Stimulated activated CD8-positive, alpha-beta memory T cell treated with anti-CD3 and anti-CD28 coated beads, Interleukin-7, amount 100 ng/mL, for 48 hours (primary cell): ENCODE results near the gene VAT1L.

Experiments used
- DNase-seq, 2 donors: peaks; one replicate each; pipeline ENCODE4 v3.0.0-alpha.2; 2020; ENCODE audit warnings: low read depth in 1 of 2; ENCODE audit errors: extremely low read depth in 1 of 2

The VAT1L gene

DNA sequence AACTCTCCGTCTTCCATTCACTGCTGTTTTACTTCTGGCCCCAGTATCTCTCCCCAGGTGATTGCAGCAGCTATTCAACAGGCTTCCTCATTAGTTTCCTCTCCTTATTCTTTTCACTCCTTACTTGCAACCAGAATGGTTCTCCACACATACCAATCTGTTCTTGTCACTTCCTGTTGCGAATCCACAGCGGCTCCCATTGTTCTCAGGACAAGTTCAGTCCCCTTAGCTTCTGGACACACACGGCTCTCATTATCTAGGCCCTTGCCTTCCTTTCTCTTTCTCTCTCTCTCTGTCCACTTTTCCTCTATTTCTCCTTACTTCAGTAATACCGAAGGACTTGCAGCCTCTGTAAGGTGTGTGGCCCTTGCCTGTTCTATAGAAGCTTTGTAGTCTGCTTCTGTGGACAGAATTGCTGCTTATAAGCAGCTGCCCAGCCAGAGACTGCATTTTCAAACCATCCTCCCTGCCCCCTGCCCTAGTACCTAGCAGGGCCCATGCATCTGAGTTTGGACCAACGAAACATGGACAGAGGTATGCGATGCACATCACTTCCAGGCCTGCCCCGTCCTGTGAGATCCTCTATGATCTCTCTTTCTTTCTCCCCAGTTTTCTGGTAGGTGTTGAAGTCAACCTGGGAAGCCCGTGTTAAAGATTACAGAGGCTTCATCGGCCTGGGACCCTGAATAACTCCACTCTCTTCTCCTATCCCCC is 45.7 kb downstream of the VAT1L start:
- no peak for DNase-seq

DNA sequence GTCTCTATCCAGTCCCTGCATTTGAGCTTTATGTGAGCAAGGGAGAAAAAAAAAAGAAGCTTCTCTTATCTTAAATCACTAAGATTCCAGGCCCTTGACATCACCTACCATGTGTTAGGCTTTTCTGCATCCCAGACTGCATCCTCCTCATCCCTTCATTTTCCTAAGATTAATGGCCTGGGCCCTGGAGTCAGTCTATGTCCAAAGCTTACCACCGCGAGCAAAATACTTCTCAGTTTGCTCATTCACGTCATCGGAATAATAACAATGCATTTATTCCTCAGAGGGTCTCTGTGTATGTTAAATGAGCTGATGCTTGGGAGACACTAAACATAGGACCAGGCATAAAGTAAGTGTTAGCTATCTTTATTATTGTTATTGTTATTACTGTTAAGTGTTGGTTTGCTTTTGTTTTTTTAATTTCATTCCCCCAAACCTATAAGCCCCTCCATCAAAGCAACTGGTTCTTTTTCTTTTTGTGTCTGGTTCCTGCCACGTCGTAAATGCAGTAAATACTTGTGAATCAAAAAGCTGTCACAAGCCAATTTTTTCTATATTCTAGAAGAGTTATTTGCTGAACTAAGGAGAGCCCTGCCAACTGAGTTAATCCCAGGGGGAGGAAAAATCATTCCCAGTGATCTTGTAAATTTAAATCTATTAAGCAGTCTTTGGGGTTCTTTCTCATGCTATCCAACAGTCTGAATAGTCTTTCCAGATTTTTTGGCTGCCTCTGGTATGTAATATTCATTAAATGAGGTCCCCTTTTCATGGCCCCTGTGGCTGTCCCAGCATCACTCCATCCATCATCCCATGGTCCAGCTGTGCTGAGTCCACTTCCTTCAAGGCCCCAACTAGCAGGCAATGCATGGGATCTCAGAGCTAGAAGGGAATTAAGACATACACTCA is 46.5 kb downstream of the VAT1L start:
- DNase-seq: no peak

DNA sequence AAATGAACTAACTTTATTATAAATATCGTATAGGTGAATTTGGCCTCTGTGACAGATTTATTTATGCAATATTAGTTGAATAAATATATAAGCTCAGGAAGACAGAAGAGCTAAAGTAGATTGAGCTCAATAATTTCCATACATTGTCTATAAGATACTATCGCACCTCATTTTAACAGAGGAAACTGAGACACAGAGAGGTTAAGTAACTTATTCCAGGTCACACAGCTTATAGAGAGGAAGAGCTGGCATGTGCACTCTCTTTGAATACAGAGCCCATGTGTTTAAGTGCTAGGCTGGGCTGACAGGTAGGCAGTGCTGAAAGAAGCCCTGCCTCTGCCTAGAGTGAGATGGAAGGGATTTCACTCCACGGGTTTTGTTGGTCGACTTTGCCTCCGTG is 48.4 kb downstream of the VAT1L start:
- DNase-seq: no peak

DNA sequence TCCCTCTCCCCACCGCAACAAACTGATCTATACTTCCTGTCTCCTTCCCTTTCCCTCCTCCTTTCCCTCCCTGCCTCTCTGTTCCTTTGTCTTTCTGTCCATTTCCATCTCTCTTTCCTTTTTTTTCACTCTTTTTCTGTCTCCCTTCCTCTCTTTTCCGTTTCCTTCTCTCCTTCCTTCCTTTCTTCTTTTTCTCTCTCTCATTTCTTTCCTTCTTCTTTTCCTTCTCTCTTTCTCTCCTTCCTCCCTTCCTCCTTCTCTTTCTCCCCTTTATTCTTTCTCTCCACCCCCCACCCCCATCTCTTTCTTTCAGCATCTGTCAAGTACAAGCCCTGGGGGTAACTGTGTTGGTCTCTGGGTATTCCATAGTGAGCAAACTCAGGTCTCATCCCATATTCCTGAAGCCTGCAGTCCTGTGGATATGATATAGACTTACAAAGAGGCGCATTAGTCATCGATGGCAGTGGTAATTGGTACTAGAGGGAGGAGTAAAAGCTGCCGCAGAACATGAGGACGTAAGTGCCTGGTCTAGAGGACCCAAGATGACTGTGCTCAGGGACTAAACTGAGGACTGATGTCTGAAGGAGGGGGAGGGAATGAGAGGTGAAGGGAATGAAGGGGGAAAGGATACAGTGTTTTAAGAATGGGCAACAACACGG is 50.4 kb downstream of the VAT1L start:
- no peak for DNase-seq

DNA sequence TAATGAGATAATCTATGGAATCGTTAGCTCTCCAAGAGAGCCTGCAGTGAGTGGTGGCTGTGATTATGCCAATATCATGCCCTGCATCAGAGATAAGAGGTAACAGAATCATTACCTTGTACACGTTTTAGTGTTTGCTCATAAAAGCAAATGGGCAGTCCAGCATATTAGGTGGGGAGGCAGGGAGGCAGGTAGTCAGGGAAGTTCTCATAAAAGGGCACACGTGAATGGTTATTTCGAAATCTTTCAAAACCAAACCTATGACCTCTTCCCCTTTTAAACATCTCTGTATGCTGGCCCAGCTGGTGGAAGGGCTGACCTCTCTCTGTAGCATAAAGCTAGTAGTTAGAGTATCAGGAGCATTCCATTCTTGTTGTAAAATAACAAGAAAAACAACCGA is 51.7 kb downstream of the VAT1L start:
- DNase-seq: no peak

DNA sequence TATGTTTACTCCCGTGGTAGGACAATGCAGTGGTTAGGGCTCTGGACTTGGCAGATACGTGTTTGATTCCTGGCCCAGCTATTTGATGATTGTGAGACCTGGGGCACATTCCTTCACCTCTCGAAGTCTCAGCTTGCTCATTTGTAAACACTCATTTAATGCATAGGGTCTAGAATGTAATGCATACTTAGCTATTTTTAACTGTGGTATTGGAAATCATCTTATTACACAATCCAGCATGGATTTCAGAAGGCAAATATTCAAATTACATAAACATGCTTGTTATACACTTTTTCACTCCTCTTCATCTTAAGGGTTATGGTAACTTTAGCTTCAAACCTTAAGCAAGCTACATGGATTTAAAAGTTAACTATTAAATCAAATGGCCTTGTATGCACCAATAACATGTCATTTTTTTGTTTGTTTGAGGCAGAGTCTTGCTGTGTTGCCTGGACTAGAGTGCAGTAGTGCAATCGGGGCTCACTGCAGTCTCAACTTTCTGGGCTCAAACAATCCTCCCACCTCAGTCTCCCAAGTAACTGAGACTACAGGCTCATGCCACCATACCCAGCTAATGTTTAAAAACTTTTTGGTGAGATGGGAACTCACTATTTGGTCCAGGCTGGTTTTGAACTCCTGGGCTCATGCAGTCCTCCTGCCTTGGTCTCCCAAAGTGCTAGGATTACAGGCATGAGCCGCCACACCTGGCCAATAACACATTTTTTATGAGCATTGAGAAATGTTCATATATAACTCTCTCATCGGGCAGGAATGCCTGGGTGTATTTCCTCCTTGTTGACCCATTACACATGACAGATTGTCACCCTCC is 52.5 kb downstream of the VAT1L start:
- DNase-seq: no peak

DNA sequence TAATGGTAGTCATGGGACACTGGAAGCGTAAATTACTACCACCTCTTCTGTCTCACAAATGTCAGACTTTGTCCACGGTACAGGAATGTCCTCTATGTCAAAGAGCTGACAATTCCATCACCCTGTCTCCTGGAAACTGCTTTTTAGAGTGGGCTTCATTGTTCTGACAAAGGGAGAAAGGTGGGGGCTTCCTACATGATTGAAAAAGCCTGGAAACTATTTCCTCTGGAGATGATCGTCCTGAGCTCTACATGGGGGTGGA is 53.1 kb downstream of the VAT1L start:
- no peak for DNase-seq

DNA sequence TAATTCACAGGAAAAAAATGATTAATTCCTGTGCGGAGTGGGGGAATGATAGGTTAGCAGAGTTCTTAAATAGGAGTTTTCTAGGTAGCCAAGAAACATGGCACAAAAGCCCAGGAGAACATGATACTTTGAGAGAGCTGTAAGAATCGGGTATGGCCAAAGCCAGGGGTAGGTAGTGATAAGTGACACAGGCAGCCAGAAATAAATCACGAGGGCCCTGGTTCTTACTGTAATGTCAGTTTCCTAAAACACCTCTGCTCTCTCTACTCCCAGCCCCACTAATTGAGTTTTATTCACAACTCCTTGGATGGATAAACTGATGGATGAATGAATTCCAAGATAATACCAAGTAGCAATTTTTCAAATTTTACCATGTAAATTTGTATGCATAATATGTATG is 54.1 kb downstream of the VAT1L start:
- DNase-seq: no peak

DNA sequence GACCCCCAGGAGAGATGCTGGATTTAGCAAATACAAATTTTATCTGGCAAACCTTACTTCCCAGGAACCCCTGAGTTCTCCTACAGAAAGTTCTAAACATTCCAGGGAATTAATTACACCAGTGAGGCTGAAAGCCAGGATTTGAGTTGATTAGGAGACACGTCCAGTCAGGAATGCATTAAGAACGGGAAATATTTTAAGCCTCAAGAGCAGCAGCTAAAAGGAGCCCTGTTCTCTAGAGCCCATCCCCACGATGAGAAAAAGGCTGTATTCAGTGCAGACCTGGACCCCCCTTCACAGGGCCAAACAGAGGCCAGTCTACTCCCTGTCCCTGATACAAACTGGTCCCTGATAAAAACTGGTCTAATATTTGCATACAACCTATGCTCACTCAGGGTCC is 55.0 kb downstream of the VAT1L start:
- DNase-seq: no peak

DNA sequence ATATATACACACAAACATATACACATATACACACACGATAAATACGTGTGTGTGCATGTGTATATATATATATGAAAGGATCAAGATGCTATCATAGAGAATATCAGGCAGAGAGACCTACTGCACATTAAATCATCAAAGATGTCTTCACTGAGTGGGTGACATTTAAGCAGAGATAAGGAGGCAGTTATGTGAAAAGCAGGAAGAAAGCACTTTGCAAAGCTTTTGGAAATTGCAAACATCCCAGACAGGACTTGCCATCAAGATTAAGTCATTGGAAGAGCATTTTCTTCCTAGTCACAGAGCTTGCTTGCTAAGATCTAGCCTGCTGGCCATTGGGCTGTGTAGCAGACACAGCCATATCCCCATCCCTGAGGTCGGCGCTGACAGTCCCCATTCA is 56.4 kb downstream of the VAT1L start:
- DNase-seq: no peak

DNA sequence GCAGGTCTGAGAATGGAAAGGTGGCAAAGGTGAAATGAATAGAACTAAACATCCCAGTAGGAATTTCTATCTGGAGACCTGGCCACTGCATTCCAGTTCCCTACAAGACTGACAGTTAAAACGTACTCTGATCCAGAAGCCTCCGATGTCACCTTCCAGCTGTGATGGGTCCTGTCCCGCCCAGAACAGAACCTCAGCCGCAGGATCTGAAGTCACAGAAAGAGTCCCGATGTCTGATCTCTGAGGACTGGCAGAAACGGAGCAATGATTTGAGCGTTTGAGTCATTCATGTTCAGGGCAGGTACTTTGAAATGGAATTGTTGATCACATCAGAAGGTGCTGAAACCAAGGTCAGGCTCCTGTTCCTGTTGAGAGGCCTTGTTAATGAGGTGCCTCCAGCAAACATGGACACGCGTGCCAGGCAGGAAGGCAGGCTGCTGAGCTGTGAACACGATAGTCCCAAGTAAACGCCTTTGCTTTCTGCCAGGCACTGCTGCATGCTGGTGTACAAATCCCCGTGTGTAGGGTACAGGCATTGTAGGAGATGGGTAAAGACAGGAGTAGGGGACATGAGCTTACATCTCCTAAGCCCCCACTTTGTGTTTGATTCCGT is 61.4 kb downstream of the VAT1L start:
- no peak for DNase-seq

DNA sequence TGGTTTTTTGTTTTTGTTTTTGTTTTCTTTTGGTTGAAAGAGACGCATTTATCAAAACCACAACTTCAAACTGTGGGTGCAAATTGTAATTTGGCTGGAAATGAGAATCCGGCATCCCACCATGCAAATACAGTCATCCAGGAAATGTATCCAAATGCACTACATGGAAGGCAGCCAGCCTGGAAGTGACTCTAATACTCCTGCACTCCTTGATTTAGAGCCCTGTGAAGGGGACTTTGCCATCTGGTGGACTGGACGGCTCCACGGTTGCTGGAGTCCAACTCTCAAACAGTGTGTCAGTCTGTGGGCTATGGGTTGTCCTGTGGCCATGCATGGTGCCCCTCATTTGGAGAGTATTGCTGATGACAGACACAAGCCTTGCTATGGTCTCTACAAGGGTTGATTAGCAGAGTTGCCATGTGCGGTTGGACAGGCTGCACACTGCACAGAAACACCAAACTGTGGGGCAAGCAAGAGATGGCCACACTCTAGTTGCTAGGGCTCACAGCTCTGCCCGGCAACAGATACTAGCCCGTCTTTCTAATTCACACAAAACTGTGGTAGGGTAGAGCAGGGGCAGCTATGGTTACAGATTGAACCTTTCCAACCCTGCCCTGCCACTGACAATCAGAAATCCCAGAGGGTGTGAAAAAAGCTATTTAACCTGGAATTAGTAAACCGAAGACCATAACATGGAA is 62.4 kb downstream of the VAT1L start:
- DNase-seq: no peak

DNA sequence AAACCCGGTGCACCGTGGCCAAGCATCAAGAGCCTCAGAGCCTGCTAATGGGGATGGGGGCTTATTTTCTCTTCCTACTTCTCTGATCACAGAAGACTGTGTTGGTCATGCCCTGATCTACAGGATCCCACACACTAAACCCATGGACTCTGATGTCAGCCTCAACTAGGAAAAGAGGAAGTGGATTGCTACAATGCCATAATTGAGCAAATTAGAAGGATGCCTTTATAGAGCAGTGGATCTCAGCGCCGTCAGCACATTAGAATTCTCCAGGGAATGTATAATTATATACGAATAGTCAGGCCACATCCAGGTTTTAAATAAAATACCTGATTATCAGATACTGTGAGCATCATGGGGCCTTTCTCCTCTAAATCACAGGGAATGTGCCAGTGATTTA is 64.8 kb downstream of the VAT1L start:
- no peak for DNase-seq

DNA sequence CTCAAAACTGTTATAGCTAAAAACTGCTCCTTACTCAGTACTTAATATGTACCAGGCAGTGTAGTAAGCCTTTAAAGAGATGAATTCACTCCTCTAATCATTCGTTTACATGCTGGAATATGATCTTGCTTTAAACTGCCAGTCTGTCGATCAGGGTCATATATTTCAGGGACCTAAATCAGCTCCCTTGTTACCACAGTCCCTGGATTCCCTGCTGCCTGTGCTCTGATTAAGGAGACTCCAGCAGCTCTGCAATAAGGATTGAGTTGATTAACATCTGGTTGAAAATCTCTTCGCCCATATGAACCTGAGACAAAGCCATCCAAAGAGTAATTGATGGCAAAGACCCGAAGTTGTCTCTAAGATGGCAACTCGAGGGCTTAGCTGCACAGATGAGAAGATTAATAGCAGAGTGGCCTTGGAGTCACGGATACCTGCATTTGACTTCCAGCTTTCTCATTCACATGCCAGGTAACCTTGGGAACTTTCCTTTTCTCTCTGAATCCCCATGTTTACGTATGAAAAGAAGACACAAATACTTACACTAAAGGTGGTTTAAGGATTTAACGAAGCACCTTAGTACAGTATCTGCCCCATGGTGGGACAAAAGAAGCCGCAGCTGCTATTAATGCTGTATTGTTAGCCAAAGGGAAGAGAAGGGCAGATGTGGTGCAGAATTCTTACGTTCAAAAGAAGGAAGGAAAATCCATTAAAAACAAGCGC is 68.2 kb downstream of the VAT1L start:
- no peak for DNase-seq

DNA sequence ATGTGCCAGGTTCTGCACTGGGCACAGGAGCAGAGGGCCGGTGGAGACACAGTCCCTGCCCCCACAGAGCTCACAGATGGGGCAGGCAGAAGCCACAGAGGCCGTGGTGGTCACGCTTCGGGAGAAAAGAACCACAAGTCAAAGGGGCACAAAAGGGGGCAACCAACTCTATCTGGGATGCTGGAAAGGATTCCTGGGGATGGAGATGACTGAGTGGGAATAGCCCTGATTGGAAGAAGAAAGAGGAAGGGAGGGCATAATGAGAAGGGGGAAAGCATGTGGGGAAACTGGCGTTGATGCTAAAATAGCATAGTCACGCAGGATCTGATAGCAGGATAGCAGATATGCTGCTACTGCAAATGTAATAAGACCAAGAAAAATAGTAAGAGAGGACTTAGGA is 69.7 kb downstream of the VAT1L start:
- no peak for DNase-seq

DNA sequence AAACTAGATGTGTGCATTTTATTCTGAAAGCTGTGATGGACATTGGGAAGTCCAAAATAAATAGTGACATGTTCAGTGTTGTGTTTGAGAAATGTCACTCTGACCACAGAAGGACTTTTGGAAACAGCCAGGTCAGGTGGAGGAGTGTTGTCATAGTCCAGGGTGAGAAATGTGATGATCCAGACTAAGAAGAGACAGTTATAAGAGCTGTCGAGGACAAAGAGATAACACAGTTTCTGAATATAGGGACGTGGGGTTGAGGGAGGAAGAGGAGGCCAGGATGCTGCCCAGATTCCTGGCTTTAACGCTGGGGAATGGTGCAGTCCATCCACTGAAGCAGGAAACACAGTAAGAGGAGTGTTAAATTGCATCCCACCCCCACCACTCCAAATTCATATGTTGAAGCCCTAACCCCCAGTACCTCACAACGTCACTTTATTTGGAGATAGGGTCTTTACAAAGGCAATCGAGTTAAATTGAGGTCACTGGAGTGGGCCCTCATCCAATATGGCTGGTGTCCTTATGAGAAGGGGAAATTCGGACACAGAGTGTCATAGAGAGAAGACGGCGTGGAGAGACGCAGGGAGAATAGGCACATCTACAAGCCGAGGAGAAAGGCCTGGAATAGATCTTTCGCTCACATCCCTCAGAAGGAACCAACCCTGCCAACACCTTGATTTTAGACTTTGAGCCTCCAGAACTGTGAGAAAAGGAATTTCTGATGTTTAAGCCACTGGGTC is 71.3 kb downstream of the VAT1L start:
- DNase-seq: no peak

DNA sequence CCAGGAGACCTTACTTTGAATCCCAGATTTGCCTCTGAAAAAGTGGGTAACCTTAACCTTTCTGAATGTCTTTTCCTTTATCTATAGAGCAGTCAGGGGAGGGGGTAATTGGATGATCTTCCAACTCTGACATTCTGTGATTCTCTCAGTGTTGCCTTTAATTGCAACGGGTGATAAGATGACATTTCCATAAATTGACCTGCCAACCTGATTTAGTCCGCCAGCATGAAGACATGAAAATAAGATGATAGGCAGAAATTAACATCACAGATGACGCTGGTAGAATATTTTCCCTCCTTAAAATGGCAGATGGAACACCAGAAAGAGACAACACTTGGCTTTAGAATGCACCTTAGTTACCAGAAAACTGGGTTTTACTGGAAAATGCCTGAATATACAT is 72.6 kb downstream of the VAT1L start:
- no peak for DNase-seq

DNA sequence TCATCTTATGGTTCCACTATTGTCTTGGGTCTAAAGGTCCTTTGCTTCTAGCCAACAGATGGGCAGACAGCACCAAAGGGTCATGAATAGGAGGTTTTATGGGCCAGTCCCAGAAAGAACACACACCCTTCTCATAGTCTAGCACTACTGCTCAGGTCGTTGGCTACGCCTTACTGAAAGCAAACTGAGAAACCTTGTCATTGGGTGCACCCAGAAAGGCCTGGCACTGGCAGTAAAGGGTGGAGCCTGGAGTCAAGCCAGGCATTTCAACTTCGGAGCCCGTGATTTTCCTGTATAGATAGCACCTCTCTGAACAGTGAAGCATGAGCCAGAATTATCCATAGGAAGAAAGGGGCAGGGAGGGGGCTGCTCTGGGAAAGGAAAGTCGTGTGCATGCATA is 74.9 kb downstream of the VAT1L start:
- no peak for DNase-seq

DNA sequence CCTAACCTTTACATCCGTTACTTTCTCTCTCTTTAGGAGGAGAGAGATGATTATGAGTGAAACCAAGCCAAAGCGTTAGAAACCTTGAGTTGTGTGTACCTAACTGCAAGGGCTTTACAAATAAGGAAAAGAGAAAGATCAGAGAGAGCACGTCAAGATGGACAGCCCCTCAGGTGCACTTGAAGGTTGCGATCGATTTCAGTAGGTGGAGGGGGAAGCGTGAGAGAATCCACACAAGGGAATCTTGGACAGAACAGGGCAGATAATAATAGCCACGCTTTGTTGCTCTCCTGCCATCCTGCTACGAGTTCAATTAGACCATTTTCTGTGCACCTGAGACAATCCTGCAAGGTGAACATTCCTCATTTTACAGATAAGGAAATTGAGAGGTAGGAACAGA is 78.4 kb downstream of the VAT1L start:
- DNase-seq: no peak
